BLaER1 treated with 17β-estradiol and CSF1 and Interleukin-3, amounts not matched to agents 10 nM and 100 nM (cell line): ENCODE measurements around the gene C2orf76.
A peak's percentile ranks its signal among the peaks of the same experiment; 100 is the strongest.

Experiments used
- H3K27ac ChIP-seq, 11 experiments: shearing (Covaris generic); formaldehyde crosslinking; 2 replicates each; pipeline ENCODE4 v1.8.1; 2022
- H3K27me3 ChIP-seq, 11 experiments: shearing (Covaris generic); formaldehyde crosslinking; 2 replicates each; pipeline ENCODE4 v1.8.1; 2022
- H3K36me3 ChIP-seq, 11 experiments: shearing (Covaris generic); formaldehyde crosslinking; 2 replicates each; pipeline ENCODE4 v1.8.1; 2022
- H3K4me1 ChIP-seq, 10 experiments: shearing (Covaris generic); formaldehyde crosslinking; 2 replicates each; pipeline ENCODE4 v1.8.1; 2022
- H3K4me2 ChIP-seq, 11 experiments: shearing (Covaris generic); formaldehyde crosslinking; 2 replicates each; pipeline ENCODE4 v1.8.1; 2022
- H3K4me3 ChIP-seq, 10 experiments: shearing (Covaris generic); formaldehyde crosslinking; 2 replicates each; pipeline ENCODE4 v1.8.1; 2022
- H3K9ac ChIP-seq, 11 experiments: shearing (Covaris generic); formaldehyde crosslinking; 2 replicates each; pipeline ENCODE4 v1.8.1; 2022
- H3K9me3 ChIP-seq, 11 experiments: shearing (Covaris generic); formaldehyde crosslinking; replicated peaks in 1 of 11; 2 replicates each; pipeline ENCODE4 v1.8.1; 2022
- H4K20me1 ChIP-seq, 11 experiments: shearing (Covaris generic); formaldehyde crosslinking; 2 replicates each; pipeline ENCODE4 v1.8.1; 2022
- Cebpa-rat ChIP-seq, 11 experiments: shearing (Covaris generic); IDR thresholded peaks; 2 replicates each; pipeline ENCODE4 v1.8.1; 2022

Gene C2orf76

DNA sequence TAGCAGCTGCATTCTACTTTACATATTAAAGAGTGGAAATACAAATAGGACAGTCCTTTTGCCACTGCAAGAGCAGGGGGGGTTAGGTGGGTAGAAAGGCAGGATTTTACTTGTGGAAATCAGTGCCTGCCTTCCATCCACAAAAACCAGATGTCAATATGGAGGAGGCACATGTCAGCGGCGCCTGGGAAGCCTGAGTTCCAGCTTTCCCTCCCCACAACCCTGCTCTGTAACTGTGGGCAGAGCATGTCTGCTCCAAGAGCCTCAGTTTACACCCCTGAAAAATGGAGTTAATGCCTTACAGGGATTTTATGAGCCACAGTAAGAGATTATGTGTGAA lies 110.1 kb downstream of the C2orf76 start:
- Histone ChIP-seq H4K20me1 (peaks cover 0 to 15% (median 0%) of the 10 kb centered on the region in 11 experiments; a peak in 4 of 22 replicates), H3K4me3 (no peak overlapping the region), H3K27ac (no peak overlapping the region), H3K36me3 (peaks cover 5 to 95% (median 29%) of the 10 kb centered on the region in 11 experiments; a peak in 16 of 22 replicates), H3K9me3 (no peaks in the 10 kb centered on the region), H3K4me2 (no peak overlapping the region), H3K27me3 (no peaks in the 10 kb centered on the region), H3K4me1 (peaks cover 0 to 3% (median 0%) of the 10 kb centered on the region in 10 experiments; a peak in 1 of 20 replicates), H3K9ac (no peak overlapping the region)
- TF ChIP-seq Cebpa-rat (IDR thresholded peaks at IDR 0.05): no peak

DNA sequence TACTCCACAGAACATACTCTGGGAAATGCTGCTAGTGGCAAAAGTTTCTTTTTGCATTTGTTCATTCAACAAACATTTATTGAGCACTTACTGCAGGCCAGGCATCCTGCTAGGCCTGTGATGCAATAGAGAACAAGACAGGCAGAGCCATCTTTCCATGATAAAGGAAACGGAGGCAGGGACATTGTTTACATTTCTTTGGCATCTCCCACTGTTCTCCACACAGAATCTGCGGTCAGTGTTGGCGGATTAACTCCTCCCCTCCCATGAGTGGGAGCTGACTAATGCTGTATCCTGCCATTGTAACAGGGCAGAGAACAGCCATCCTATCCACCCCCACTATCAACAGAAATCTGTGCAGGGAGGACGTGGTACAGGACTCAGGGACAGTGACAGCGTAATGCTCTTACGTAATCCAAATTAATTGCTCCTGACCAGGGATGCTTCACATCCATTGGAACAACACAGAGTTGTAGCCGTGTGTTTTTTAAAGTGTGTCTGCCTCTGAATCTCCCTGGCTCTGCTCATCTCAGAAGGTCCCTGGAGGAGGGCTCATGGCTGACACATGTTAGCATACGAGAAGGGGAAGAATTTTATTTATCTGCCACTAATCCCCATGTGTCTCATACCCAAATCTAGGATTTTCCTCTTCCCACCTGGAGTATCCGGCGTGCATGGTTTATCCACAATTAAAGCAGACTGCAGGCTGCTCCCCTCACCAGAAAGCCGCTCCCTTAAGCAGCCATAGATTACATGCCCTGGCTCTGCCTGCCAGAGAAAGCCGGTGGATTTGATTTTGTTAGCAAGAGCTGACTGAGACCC lies 110.7 kb downstream of the C2orf76 start:
- Histone ChIP-seq H3K27ac (no peak overlapping the region), H3K4me2 (no peak overlapping the region)

DNA sequence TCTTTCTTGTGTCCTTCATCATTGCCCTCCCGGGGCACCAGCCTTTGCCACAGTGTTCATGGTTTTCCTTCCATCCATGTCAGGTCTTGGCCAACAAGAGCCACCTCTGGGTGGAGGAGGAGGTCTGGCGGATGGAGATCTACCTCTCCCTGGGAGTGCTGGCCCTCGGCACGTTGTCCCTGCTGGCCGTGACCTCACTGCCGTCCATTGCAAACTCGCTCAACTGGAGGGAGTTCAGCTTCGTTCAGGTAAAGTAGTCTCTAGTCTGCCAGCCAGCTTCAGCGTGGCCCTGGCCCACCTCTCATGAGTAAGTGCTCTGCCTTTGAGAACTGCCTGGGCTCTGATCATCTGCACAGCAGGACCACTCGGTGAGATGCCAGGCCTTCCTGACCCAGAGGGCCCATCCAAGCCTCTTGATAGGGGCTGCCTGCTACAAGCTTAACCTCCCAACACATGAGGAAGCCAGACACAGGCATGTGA lies 112.0 kb downstream of the C2orf76 start:
- peaks cover 5 to 95% (median 42%) of the 10 kb centered on the region in 11 experiments; a peak in 16 of 22 replicates for H3K36me3 ChIP-seq
- H3K9ac ChIP-seq: no peak overlapping the region
- no peak for TF ChIP-seq Cebpa-rat (IDR thresholded peaks at IDR 0.05)
- no peaks in the 10 kb centered on the region for H3K27me3 ChIP-seq
- H3K27ac ChIP-seq: no peak overlapping the region
- peaks cover 0 to 8% (median 0%) of the 10 kb centered on the region in 10 experiments; a peak in 5 of 20 replicates for H3K4me1 ChIP-seq
- H3K4me3 ChIP-seq: no peak overlapping the region
- H4K20me1 ChIP-seq: peaks cover 0 to 30% (median 0%) of the 10 kb centered on the region in 11 experiments; a peak in 4 of 22 replicates
- H3K4me2 ChIP-seq: no peak overlapping the region
- H3K9me3 ChIP-seq: no peaks in the 10 kb centered on the region

More for the DNA sequence above, 110.7 kb downstream of the C2orf76 start:
- Histone ChIP-seq H3K27me3 (no peaks in the 10 kb centered on the region), H3K4me3 (no peak overlapping the region), H4K20me1 (peaks cover 0 to 18% (median 0%) of the 10 kb centered on the region in 11 experiments; a peak in 4 of 22 replicates), H3K36me3 (peaks cover 5 to 95% (median 32%) of the 10 kb centered on the region in 11 experiments; a peak in 16 of 22 replicates), H3K9me3 (no peaks in the 10 kb centered on the region), H3K9ac (no peak overlapping the region), H3K4me1 (peaks cover 0 to 3% (median 0%) of the 10 kb centered on the region in 10 experiments; a peak in 1 of 20 replicates)
- TF ChIP-seq Cebpa-rat (IDR thresholded peaks at IDR 0.05): peak in 2 of 11 experiments; percentile 25 to 29; a peak in 2 of 22 replicates

DNA sequence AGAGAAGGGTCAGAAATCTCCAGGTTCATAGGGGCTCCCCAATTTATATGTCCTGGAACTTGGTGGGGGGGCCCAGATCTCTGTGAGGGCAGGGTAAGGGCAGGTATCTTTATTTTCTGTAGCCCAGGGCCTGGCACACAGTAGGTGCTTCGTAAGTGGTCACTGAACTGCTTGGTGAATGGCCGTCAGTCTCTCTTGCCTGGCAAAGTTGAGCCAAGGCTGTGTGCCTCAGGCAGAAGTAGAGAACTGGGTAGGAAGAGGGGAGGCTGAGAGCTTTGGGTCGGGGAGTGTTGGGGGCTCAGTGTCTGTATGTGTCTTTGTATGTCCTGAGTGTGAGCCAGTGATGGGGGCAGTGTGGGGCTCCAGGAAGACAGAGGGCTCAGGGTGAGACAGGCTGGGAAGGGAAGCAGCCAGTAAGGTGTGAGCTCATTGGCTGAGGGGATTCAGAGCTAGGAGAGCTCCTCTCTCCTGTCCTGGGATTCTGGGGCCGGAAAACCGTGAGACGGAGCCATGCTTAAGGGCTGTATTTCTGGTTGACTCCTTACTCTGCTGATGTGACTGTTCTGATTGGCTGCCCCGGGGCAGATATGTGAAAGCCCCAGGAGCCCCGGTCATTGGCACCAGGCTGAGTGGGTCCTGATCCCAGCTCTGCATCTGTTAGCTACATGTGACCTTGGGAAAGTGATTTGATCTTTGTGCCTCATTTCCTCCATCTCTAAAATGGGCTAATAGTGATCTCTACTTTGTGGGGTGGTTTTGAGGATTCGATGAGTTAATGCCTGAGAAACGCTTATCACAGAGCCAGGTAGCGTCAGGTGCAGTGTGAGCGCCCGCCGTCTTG lies 112.7 kb downstream of the C2orf76 start:
- Histone ChIP-seq H3K9me3 (no peaks in the 10 kb centered on the region), H3K27me3 (no peaks in the 10 kb centered on the region), H4K20me1 (peaks cover 0 to 35% (median 0%) of the 10 kb centered on the region in 11 experiments; a peak in 4 of 22 replicates), H3K27ac (no peak overlapping the region), H3K4me3 (no peak overlapping the region), H3K4me1 (peaks cover 0 to 8% (median 0%) of the 10 kb centered on the region in 10 experiments; a peak in 5 of 20 replicates), H3K9ac (no peak overlapping the region), H3K36me3 (peaks cover 5 to 95% (median 42%) of the 10 kb centered on the region in 11 experiments; a peak in 16 of 22 replicates), H3K4me2 (no peak overlapping the region)
- no peak for TF ChIP-seq Cebpa-rat (IDR thresholded peaks at IDR 0.05)

GRCh38 chr2:119253114-119253702 lies 113.4 kb downstream of the C2orf76 start:
- H3K27ac ChIP-seq: no peak overlapping the region
- H4K20me1 ChIP-seq: peaks cover 0 to 43% (median 0%) of the 10 kb centered on the region in 11 experiments; a peak in 4 of 22 replicates
- no peak overlapping the region for H3K4me2 ChIP-seq
- peaks cover 0 to 8% (median 0%) of the 10 kb centered on the region in 10 experiments; a peak in 5 of 20 replicates for H3K4me1 ChIP-seq
- no peaks in the 10 kb centered on the region for H3K27me3 ChIP-seq
- H3K4me3 ChIP-seq: no peak overlapping the region
- H3K9ac ChIP-seq: no peak overlapping the region
- H3K36me3 ChIP-seq: peaks cover 5 to 100% (median 42%) of the 10 kb centered on the region in 11 experiments; a peak in 16 of 22 replicates
- no peak for TF ChIP-seq Cebpa-rat (IDR thresholded peaks at IDR 0.05)
- no peaks in the 10 kb centered on the region for H3K9me3 ChIP-seq
